G401 (cell line): ENCODE measurements around the gene ZNF143. TPM values are rescaled to one million over a fixed set of nuclear protein-coding genes. Genes with fewer than 3 reads are reported as not detected.
A peak's percentile ranks its signal among the peaks of the same experiment; 100 is the strongest.
"Not testable (repeated sequence)": the region's sequence is repeated elsewhere in the genome, so short reads cannot be mapped to it uniquely, and the experiment has no call there.

Experiments used
- DNase-seq: peaks from one replicate; pipeline ENCODE4 v3.0.0-alpha.2; 2015; ENCODE audit warnings: low spot score
- in situ Hi-C: cut with HindIII; loops from 2 replicates; pipeline ENCODE4 v1.10.0; 2016; ENCODE audit warnings: low sequenced_read_pairs, mixed read lengths
- total RNA-seq: library from RNA; depleted of rRNA; stranded (reverse); fragments of >200 nt; shearing (Covaris generic); gene quantifications from 2 replicates; pipeline ENCODE4 v1.2.3, GENCODE V29; 2014; rRNA removed

Gene ZNF143
- total RNA-seq: 4.7 and 24.5 TPM in 2 replicates

GRCh38 chr11:9460322-9461062 lies at the start of gene ZNF143:
Gene ZNF143 (plus strand): TSS chr11:9461012. CDS start chr11:9471309, 10,297 bp downstream.
- peak; percentile 100 for DNase-seq
- in situ Hi-C loops: no loop called here

GRCh38 chr11:9428706-9429105 lies 32.1 kb upstream of the ZNF143 start:
- in situ Hi-C loops: no loop called here
- no peak for DNase-seq

GRCh38 chr11:9438611-9439010 lies 22.2 kb upstream of the ZNF143 start:
- in situ Hi-C loops: no loop called here
- DNase-seq: no peak

- in situ Hi-C loops: no loop called here
- no peak for DNase-seq
Measured at GRCh38 chr11:9446230-9446629, 14.6 kb upstream of the ZNF143 start.

- in situ Hi-C loops: no loop called here
- no peak for DNase-seq
Measured at GRCh38 chr11:9448576-9449352, 12.0 kb upstream of the ZNF143 start.

- in situ Hi-C loops: not testable (repeated sequence)
Measured at GRCh38 chr11:9452023-9452422, 8.8 kb upstream of the ZNF143 start.

GRCh38 chr11:9455722-9456121 lies 5.1 kb upstream of the ZNF143 start:
- DNase-seq: no peak
- in situ Hi-C loops: no loop called here

More at GRCh38 chr11:9452023-9452422, 8.8 kb upstream of the ZNF143 start:
- DNase-seq: not testable (repeated sequence)

GRCh38 chr11:9459667-9460321 lies 1.0 kb upstream of the ZNF143 start:
- in situ Hi-C loops: no loop called here
- DNase-seq: peak; percentile 56

GRCh38 chr11:9461063-9461759 lies 399 bp downstream of the ZNF143 start:
- in situ Hi-C loops: no loop called here
- peak; percentile 86 for DNase-seq

- peak; percentile 34 for DNase-seq
- in situ Hi-C loops: no loop called here
Measured at GRCh38 chr11:9461760-9462134, 935 bp downstream of the ZNF143 start.

- in situ Hi-C loops: no loop called here
- DNase-seq: no peak
Measured at GRCh38 chr11:9462172-9462799, 1.5 kb downstream of the ZNF143 start.

GRCh38 chr11:9462806-9463537 lies 2.2 kb downstream of the ZNF143 start:
- in situ Hi-C loops: no loop called here
- no peak for DNase-seq

- in situ Hi-C loops: no loop called here
- DNase-seq: no peak
Measured at GRCh38 chr11:9470765-9471164, 10.0 kb downstream of the ZNF143 start.

GRCh38 chr11:9473408-9473807 lies 12.6 kb downstream of the ZNF143 start:
- in situ Hi-C loops: no loop called here
- no peak for DNase-seq

GRCh38 chr11:9479899-9480298 lies 19.1 kb downstream of the ZNF143 start:
- no peak for DNase-seq
- in situ Hi-C loops: no loop called here

GRCh38 chr11:9489080-9489765 lies 28.4 kb downstream of the ZNF143 start:
- DNase-seq: no peak
- in situ Hi-C loops: no loop called here

GRCh38 chr11:9490376-9490775 lies 29.6 kb downstream of the ZNF143 start:
- in situ Hi-C loops: no loop called here

GRCh38 chr11:9493492-9493891 lies 32.7 kb downstream of the ZNF143 start:
- DNase-seq: no peak
- in situ Hi-C loops: no loop called here

More at GRCh38 chr11:9490376-9490775, 29.6 kb downstream of the ZNF143 start:
- no peak for DNase-seq
